ENCODE results near the gene THSD4. TPM values are rescaled to one million over a fixed set of nuclear protein-coding genes. Genes with fewer than 3 reads are reported as not detected.

Gene THSD4
- polyA plus RNA-seq, 1 donor from 2014 or later: 0.46 TPM

- H3K4me3 ChIP-seq (ENCODE audit: low read length): no peak overlapping the region
- H3K4me2 ChIP-seq (ENCODE audit: low read length): no peak overlapping the region
Observed at GRCh38 chr15:71392861-71393283, 277.6 kb downstream of the THSD4 start.

GRCh38 chr15:71393383-71393782, 278.1 kb downstream of the THSD4 start:
- Histone ChIP-seq H3K79me2 (replicated peaks; ENCODE audit: insufficient read depth, low read length) (no peaks in the 10 kb centered on the region), H3K36me3 (ENCODE audit: insufficient read depth, low read length) (no peaks in the 10 kb centered on the region), H3K9me2 (ENCODE audit: insufficient read depth, low read length) (no peaks in the 10 kb centered on the region), H2AFZ (ENCODE audit: low read depth, low read length) (no peak overlapping the region), H3K9me3 (ENCODE audit: low read length) (no peaks in the 10 kb centered on the region), H3F3A (ENCODE audit: insufficient read depth, low read length, poor library complexity, severe bottlenecking) (no peaks in the 10 kb centered on the region), H3K27ac (ENCODE audit: low read length) (no peak overlapping the region), H3K9ac (ENCODE audit: low read length) (no peak overlapping the region), H3K27me3 (ENCODE audit: insufficient read depth, low read depth, low read length) (peaks cover 36% of the 10 kb centered on the region), H4K20me1 (ENCODE audit: insufficient read depth) (no peaks in the 10 kb centered on the region), H3K4me2 (ENCODE audit: low read length) (no peak overlapping the region), H3K4me3 (ENCODE audit: low read length) (no peak overlapping the region)
- TF ChIP-seq TAF1 (IDR thresholded peaks at IDR 0.05; ENCODE audit: low read depth) (no peak), CTCF (IDR thresholded peaks at IDR 0.05; ENCODE audit: poor library complexity, severe bottlenecking) (no peak)

More at GRCh38 chr15:71392861-71393283, 277.6 kb downstream of the THSD4 start:
- Histone ChIP-seq H3K79me2 (replicated peaks; ENCODE audit: insufficient read depth, low read length) (no peaks in the 10 kb centered on the region), H2AFZ (ENCODE audit: low read depth, low read length) (no peak overlapping the region), H4K20me1 (ENCODE audit: insufficient read depth) (no peaks in the 10 kb centered on the region), H3K9ac (ENCODE audit: low read length) (no peak overlapping the region), H3K9me3 (ENCODE audit: low read length) (no peaks in the 10 kb centered on the region), H3K27ac (ENCODE audit: low read length) (no peak overlapping the region), H3K27me3 (ENCODE audit: insufficient read depth, low read depth, low read length) (peaks cover 36% of the 10 kb centered on the region), H3F3A (ENCODE audit: insufficient read depth, low read length, poor library complexity, severe bottlenecking) (no peaks in the 10 kb centered on the region), H3K36me3 (ENCODE audit: insufficient read depth, low read length) (no peaks in the 10 kb centered on the region), H3K9me2 (ENCODE audit: insufficient read depth, low read length) (no peaks in the 10 kb centered on the region)
- TF ChIP-seq SMC3 (conservative IDR thresholded peaks at IDR 0.05; ENCODE audit: poor library complexity) (no peak), EZH2 (IDR thresholded peaks at IDR 0.05; ENCODE audit: borderline replicate concordance, insufficient read depth, low read length, poor library complexity, severe bottlenecking) (no peak), RAD21 (conservative IDR thresholded peaks at IDR 0.05) (no peak), REST (IDR thresholded peaks at IDR 0.05; ENCODE audit: borderline replicate concordance) (no peak), TAF1 (IDR thresholded peaks at IDR 0.05; ENCODE audit: low read depth) (no peak)

- Histone ChIP-seq H3K9ac (ENCODE audit: low read length) (no peak overlapping the region), H2AFZ (ENCODE audit: low read depth, low read length) (no peak overlapping the region), H3K36me3 (ENCODE audit: insufficient read depth, low read length) (no peaks in the 10 kb centered on the region), H3K27me3 (ENCODE audit: insufficient read depth, low read depth, low read length) (peaks cover 38% of the 10 kb centered on the region), H3K79me2 (replicated peaks; ENCODE audit: insufficient read depth, low read length) (no peaks in the 10 kb centered on the region), H3K4me3 (ENCODE audit: low read length) (no peak overlapping the region), H4K20me1 (ENCODE audit: insufficient read depth) (no peaks in the 10 kb centered on the region), H3K9me2 (ENCODE audit: insufficient read depth, low read length) (no peaks in the 10 kb centered on the region), H3K27ac (ENCODE audit: low read length) (no peak overlapping the region), H3F3A (ENCODE audit: insufficient read depth, low read length, poor library complexity, severe bottlenecking) (no peaks in the 10 kb centered on the region), H3K9me3 (ENCODE audit: low read length) (no peaks in the 10 kb centered on the region), H3K4me2 (ENCODE audit: low read length) (no peak overlapping the region)
- TF ChIP-seq RAD21 (conservative IDR thresholded peaks at IDR 0.05) (no peak), SMC3 (conservative IDR thresholded peaks at IDR 0.05; ENCODE audit: poor library complexity) (no peak), EZH2 (IDR thresholded peaks at IDR 0.05; ENCODE audit: borderline replicate concordance, insufficient read depth, low read length, poor library complexity, severe bottlenecking) (no peak)
Observed at GRCh38 chr15:71396536-71397125, 281.4 kb downstream of the THSD4 start.

Data from neural cell (in vitro differentiated cells).